SJSA1 (cell line): ENCODE results near the gene INPP5A. TPM values are rescaled to one million over a fixed set of nuclear protein-coding genes. Genes with fewer than 3 reads are reported as not detected.

ENCODE experiments used
- DNase-seq, 2 experiments: peaks; one replicate each; pipeline ENCODE4 v3.0.0-alpha.2; 2015 to 2020; ENCODE audit warnings: low spot score in 2 of 2, low read depth in 1 of 2
- H3K27ac ChIP-seq: fragments of 250-450 bp; sonication (Bioruptor Pico); 2 replicates; pipeline ENCODE4 v1.5.1; 2020; ENCODE audit warnings: mild to moderate bottlenecking, moderate library complexity
- H3K27me3 ChIP-seq: fragments of 250-450 bp; sonication (Bioruptor Pico); replicated peaks from 2 replicates; pipeline ENCODE4 v1.5.1; 2020; ENCODE audit warnings: mild to moderate bottlenecking, moderate library complexity
- H3K36me3 ChIP-seq: fragments of 250-450 bp; sonication (Bioruptor Pico); 2 replicates; pipeline ENCODE4 v1.5.1; 2020; ENCODE audit warnings: mild to moderate bottlenecking
- H3K4me1 ChIP-seq: fragments of 250-450 bp; sonication (Bioruptor Pico); replicated peaks from 2 replicates; pipeline ENCODE4 v1.6.1; 2021; ENCODE audit warnings: mild to moderate bottlenecking
- H3K4me3 ChIP-seq: fragments of 250-450 bp; sonication (Bioruptor Pico); 2 replicates; pipeline ENCODE4 v1.5.1; 2020; ENCODE audit warnings: mild to moderate bottlenecking
- H3K9me3 ChIP-seq: fragments of 250-450 bp; sonication (Bioruptor Pico); replicated peaks from 2 replicates; pipeline ENCODE4 v1.5.1; 2020; ENCODE audit warnings: mild to moderate bottlenecking
- total RNA-seq: library from RNA; depleted of rRNA; stranded (reverse); fragments of >200 nt; shearing (Covaris generic); gene quantifications from 2 replicates; pipeline ENCODE4 v1.2.3, GENCODE V29; 2014

INPP5A gene
- total RNA-seq, 1 experiment from 2014 or later, result 56.8 TPM

DNA sequence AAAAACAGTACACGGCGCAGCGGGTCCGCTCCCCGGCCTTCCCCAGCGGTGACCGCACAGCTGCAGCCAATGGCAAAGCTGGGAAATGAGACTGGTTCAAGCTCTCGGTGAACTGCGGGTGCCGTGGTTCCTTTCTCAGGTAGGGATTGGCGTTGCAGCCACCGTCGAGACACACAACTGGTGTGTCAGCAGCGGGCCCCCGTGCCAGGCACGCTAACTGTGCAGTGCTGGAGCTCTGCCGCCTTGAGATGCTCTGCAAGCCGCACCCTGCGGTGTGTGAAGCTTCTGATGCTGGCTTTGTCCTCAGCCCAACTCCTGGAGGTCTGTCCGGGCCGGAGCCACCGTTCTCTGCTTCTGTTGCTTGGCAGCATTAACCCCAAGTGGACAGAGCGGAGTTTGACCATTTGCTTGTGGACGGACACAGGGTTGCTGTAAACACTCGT is 269.0 kb downstream of the INPP5A start:
- Histone ChIP-seq H3K4me3 (no peak overlapping the region), H3K27ac (no peak overlapping the region), H3K36me3 (no peaks in the 10 kb centered on the region), H3K27me3 (no peaks in the 10 kb centered on the region; the same call in 1 of the 2 replicates), H3K4me1 (no peaks in the 10 kb centered on the region), H3K9me3 (no peaks in the 10 kb centered on the region)
- DNase-seq, result no peak

DNA sequence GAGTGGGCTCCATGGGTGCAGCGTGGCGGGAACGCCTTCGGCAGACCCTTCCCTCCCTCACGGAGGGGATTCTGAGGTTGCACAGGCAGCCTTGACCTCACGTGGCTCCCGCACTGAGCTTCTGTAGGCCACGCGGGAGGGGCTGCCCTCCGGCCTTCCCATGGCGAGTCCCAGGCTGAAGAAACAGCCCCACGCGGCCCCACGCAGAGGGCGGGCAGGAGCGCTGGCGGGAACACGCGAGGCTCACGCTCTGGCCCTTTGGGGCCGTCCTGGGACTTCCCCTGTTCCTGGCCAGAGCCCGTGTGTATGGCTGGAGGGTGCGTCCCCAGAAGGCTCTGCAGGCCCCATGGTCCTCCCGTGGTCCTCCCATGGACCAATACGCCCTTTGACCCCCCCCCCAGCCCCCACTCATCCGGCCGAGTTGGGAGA is 270.0 kb downstream of the INPP5A start:
- Histone ChIP-seq H3K36me3 (no peaks in the 10 kb centered on the region), H3K27me3 (no peaks in the 10 kb centered on the region; the same call in 1 of the 2 replicates), H3K4me3 (no peak overlapping the region), H3K27ac (no peak overlapping the region), H3K4me1 (no peaks in the 10 kb centered on the region), H3K9me3 (no peaks in the 10 kb centered on the region)
- no peak for DNase-seq

DNA sequence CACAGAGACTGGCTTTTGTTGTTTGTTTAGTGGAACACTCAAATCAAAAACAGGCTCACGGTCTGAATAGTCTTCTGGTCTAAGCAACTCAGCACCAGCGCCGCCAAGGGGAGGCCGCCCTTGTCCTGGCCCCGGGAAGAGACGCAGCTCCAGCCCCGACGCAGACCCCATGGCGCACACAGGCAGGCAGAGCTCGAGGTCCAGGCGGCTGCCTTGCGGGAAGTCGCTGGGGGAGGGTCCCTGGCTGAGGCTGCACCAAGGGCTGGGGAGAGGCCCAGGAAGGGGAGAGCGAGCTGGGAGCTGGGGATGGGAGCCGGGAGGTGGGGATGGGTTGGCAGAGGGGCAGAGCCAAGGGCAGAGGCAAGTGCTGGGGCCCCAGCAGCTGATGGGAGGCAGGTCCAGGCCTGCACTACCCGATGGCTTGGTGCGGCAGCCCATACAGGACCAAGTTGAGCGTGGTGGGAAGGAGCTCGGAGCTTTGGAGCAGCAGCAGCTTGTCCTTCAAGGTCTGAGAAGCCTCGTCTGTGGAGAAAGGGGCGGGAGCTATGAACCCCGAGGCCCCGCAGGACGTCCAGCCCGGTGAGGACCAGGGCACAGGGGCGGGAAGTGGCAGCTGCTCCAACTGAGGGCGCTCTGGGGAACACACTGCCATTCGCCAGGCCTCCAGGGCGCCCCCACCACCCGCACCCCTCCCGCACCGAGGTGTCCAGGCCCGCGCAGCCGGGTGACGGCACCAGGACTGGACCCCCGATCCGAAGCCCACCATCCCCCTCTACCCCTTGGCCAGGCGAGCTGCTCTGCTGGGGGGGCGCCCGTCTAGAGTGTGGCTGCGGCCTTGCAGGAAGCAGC is 271.0 kb downstream of the INPP5A start:
- Histone ChIP-seq H3K27ac (no peak overlapping the region), H3K27me3 (no peaks in the 10 kb centered on the region; the same call in 1 of the 2 replicates), H3K9me3 (no peaks in the 10 kb centered on the region), H3K4me3 (no peak overlapping the region), H3K4me1 (no peaks in the 10 kb centered on the region), H3K36me3 (no peaks in the 10 kb centered on the region)
- DNase-seq, result peak in 1 of 2 experiments; percentile 42

DNA sequence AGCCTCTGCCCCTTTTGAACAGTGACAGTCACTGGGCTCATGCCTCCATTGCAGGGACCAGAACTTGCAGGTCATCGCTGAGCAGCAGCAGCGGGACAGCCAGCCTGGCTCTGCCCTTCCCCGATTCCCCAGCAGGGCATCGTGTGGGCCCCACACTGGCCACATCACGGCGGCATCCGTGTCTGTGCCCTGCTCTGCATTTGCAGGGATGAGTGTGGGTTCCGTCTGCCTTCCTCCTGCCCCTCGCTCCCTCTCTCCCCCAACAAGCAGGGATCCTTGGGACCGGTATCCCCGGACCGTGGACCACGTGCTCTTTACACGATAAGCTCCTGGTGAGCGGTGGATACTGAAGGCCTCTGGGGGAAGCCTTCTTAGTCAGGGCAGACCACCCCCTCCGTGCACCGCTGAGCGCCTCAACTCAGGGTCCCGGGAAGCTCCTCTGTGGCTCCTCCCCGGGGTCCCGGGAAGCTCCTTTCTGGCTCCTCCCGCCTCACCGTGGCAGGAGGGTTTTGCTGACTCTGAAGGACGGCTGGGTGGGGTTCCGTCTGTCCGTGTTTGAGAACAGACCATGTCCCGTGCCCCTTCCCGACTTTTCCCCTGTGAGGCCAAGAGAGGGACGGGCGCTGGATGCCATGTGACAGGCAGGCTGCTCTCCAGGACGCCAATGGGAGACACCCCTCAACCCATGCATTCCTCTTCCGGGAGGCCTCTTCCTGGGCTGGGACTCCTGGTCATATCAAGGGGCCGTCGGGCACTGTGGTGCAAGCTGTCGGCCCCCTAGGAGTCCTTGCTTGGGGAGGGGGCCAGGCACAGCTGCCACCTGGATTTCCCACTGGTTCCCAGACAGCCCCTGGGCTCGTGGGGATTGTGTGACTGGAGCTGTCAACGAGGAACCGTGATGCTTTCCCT is 271.9 kb downstream of the INPP5A start:
- Histone ChIP-seq H3K27me3 (no peaks in the 10 kb centered on the region; the same call in 1 of the 2 replicates), H3K36me3 (no peaks in the 10 kb centered on the region), H3K4me1 (no peaks in the 10 kb centered on the region), H3K27ac (no peak overlapping the region), H3K4me3 (no peak overlapping the region), H3K9me3 (no peaks in the 10 kb centered on the region)
- peak in 1 of 2 experiments; percentile 43 for DNase-seq

- no peaks in the 10 kb centered on the region; the same call in 1 of the 2 replicates for H3K27me3 ChIP-seq
Measured at GRCh38 chr10:132810141-132810806, 272.7 kb downstream of the INPP5A start.

DNA sequence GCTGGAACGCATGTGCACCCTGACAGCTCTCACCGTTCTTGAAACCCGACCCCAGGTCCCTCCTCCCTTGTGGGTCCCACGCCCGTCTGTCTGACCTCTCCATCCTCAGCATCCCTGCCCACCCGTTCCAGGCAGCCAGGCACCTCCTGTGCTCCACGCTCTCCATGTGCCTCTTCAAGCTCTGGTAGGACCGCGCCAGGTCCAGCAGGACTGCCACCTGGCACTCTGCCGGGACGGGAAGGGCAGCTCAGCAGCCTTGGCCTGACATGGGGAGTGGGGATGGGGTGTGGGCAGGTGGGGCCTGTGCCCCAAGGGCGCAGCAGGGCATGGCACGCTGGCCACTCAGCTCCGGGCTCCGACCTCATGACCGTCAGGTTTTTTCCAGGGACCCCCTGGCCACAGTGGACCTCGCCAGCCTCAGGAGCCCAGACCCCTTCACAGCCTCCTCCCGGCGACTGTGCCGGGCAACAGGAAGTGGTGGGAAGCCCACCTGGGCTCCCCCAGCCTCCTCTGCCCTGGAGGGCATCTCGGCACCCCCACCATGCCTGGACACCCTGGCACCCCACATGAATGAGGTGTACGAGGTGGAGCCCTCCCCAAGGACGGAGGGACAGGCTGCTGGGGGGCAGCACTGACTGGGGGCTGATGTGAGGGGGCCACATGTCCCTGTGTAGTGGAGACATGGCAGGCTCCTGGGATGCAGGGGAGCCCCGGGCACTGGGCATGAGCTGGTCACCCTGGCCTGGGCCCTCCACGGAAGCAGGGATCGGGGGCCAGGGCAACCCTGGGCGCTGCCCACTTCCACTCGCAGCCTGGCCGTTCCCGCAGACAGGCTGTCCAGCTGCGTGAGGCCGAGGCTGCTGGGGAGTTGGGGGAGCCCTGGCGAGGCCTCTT is 273.5 kb downstream of the INPP5A start:
- H3K4me3 ChIP-seq, result no peak overlapping the region
- no peaks in the 10 kb centered on the region; the same call in none of the 2 replicates for H3K27me3 ChIP-seq
- no peaks in the 10 kb centered on the region for H3K4me1 ChIP-seq
- no peaks in the 10 kb centered on the region for H3K9me3 ChIP-seq
- H3K36me3 ChIP-seq, result no peaks in the 10 kb centered on the region
- no peak for DNase-seq
- H3K27ac ChIP-seq, result no peak overlapping the region

More at GRCh38 chr10:132810141-132810806, 272.7 kb downstream of the INPP5A start:
- DNase-seq, result peak in 1 of 2 experiments; percentile 36
- Histone ChIP-seq H3K4me1 (no peaks in the 10 kb centered on the region), H3K36me3 (no peaks in the 10 kb centered on the region), H3K4me3 (no peak overlapping the region), H3K9me3 (no peaks in the 10 kb centered on the region), H3K27ac (no peak overlapping the region)

DNA sequence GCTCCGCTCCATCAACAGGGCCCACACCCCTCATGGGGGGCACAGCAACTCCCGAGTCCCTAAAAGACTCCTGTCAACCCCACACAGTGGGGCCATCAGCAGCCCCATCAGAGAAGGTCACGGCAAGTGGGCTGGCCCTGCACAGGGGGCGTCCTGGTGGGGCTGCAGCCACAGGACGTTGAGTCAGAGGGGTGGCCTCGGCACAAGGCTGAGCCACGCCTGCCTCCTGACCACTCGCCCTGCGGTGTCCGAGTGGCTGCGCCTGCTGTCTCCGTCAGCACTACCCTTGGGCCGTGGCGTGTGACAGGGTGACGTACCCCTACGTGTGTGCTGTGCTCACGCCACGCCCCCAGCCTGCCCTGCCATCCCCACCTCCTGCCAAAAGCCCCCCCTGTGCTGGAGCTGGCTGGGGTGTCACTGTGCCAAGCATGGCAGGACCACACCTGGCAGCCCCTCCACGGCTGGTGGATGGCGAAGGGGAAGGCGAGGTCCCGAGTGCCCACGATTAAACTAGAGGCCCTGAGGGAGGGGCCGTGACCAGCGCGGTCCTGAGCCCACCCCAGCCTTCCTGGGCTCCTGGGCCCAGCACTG is 274.4 kb downstream of the INPP5A start:
- DNase-seq, result no peak
- Histone ChIP-seq H3K4me1 (no peaks in the 10 kb centered on the region), H3K36me3 (no peaks in the 10 kb centered on the region), H3K9me3 (no peaks in the 10 kb centered on the region), H3K27me3 (peaks cover 4% of the 10 kb centered on the region; the same call in 1 of the 2 replicates), H3K27ac (no peak overlapping the region), H3K4me3 (no peak overlapping the region)

DNA sequence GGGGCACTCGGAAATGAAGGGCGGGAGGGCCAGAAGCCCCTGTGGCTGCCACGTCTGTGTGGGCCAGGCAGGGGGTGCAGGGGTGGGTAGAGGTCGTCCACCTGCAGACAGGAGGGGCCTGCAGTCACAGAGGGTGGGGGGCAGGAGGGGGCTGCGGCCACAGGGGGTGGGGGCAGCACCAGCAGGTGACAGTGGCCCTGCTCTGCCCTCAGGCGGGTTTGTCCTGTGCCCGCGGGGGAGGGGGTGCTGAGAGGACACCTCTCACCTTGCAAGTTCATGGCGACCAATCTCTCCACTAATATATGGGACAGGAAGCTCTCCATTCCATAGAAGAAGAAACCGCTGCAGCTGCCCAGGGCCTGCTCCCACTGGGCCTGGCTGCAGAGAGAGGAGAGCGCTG is 274.9 kb downstream of the INPP5A start:
- Histone ChIP-seq H3K27ac (no peak overlapping the region), H3K27me3 (peaks cover 5% of the 10 kb centered on the region; the same call in 1 of the 2 replicates), H3K4me3 (no peak overlapping the region), H3K36me3 (no peaks in the 10 kb centered on the region), H3K9me3 (no peaks in the 10 kb centered on the region), H3K4me1 (no peaks in the 10 kb centered on the region)
- no peak for DNase-seq

DNA sequence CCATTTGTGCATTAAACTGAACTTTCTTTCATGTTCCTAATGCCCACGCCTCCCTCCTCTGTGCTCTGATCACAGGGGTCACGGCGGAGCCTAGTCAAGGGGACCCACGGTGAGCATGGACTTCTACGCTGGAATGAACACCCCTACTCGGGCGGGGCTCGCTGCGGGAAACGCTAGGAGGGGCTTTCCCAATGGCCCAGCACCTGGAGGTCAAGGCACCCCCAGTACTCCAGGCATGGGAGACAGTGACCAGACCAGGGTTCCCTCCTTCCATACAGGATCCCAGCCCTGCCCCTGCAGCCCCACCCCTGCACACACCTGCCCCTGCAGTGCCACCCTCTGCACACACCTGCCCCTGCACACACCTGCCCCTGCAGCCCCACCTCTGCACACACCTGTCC is 275.4 kb downstream of the INPP5A start:
- H3K36me3 ChIP-seq, result no peaks in the 10 kb centered on the region
- no peak overlapping the region for H3K27ac ChIP-seq
- no peaks in the 10 kb centered on the region for H3K9me3 ChIP-seq
- no peaks in the 10 kb centered on the region for H3K4me1 ChIP-seq
- DNase-seq, result no peak
- H3K27me3 ChIP-seq, result peaks cover 7% of the 10 kb centered on the region; the same call in 1 of the 2 replicates
- H3K4me3 ChIP-seq, result no peak overlapping the region

GRCh38 chr10:132813560-132814468 is 276.2 kb downstream of the INPP5A start:
- DNase-seq, result no peak
- Histone ChIP-seq H3K4me1 (no peaks in the 10 kb centered on the region), H3K9me3 (no peaks in the 10 kb centered on the region), H3K36me3 (no peaks in the 10 kb centered on the region), H3K4me3 (no peak overlapping the region), H3K27me3 (peaks cover 12% of the 10 kb centered on the region; the same call in 1 of the 2 replicates), H3K27ac (no peak overlapping the region)

GRCh38 chr10:132814469-132814856 is 276.9 kb downstream of the INPP5A start:
- H3K4me3 ChIP-seq, result no peak overlapping the region
- no peaks in the 10 kb centered on the region for H3K4me1 ChIP-seq
- no peak overlapping the region for H3K27ac ChIP-seq
- peaks cover 18% of the 10 kb centered on the region for H3K27me3 ChIP-seq
- no peaks in the 10 kb centered on the region for H3K36me3 ChIP-seq
- H3K9me3 ChIP-seq, result no peaks in the 10 kb centered on the region
- no peak for DNase-seq
